ENCODE results near the gene IRF2BP1.

The IRF2BP1 gene

GRCh38 chr19:45885556-45886426 lies at the start of gene IRF2BP1:
TSS of gene IRF2BP1 (minus strand) at chr19:45886141. CDS start at chr19:45885774, 367 bp downstream.
- peak; percentile 92 for DNase-seq

- DNase-seq = no peak
Measured at GRCh38 chr19:45935267-45935666, 49.3 kb upstream of the IRF2BP1 start.

- no peak for DNase-seq
Measured at GRCh38 chr19:45934551-45935230, 48.8 kb upstream of the IRF2BP1 start.

GRCh38 chr19:45933759-45934158 lies 47.8 kb upstream of the IRF2BP1 start:
- DNase-seq = no peak

GRCh38 chr19:45931055-45931454 lies 45.1 kb upstream of the IRF2BP1 start:
- DNase-seq = no peak

GRCh38 chr19:45929247-45929646 lies 43.3 kb upstream of the IRF2BP1 start:
- no peak for DNase-seq

GRCh38 chr19:45927565-45928261 lies 41.8 kb upstream of the IRF2BP1 start:
- DNase-seq = peak; percentile 94

GRCh38 chr19:45924891-45925447 lies 39.0 kb upstream of the IRF2BP1 start:
- DNase-seq = no peak

GRCh38 chr19:45922281-45922680 lies 36.3 kb upstream of the IRF2BP1 start:
- no peak for DNase-seq

GRCh38 chr19:45920458-45920857 lies 34.5 kb upstream of the IRF2BP1 start:
- no peak for DNase-seq

- DNase-seq = no peak
Measured at GRCh38 chr19:45919678-45920077, 33.7 kb upstream of the IRF2BP1 start.

- no peak for DNase-seq
Measured at GRCh38 chr19:45918721-45919120, 32.8 kb upstream of the IRF2BP1 start.

GRCh38 chr19:45917421-45918091 lies 31.6 kb upstream of the IRF2BP1 start:
- DNase-seq = no peak

- no peak for DNase-seq
Measured at GRCh38 chr19:45913874-45914830, 28.2 kb upstream of the IRF2BP1 start, which contains the start of gene NANOS2. TSS of gene NANOS2 (minus strand) at chr19:45914778. CDS start at chr19:45914693, 85 bp downstream.

GRCh38 chr19:45911291-45911690 lies 25.4 kb upstream of the IRF2BP1 start:
- DNase-seq = no peak

GRCh38 chr19:45908956-45909355 lies 23.0 kb upstream of the IRF2BP1 start:
- DNase-seq = no peak

- DNase-seq = no peak
Measured at GRCh38 chr19:45906221-45906620, 20.3 kb upstream of the IRF2BP1 start.

- no peak for DNase-seq
Measured at GRCh38 chr19:45905011-45905410, 19.1 kb upstream of the IRF2BP1 start.

GRCh38 chr19:45902651-45903625 lies 17.0 kb upstream of the IRF2BP1 start:
- peak; percentile 99 for DNase-seq

All from CD4-positive, alpha-beta T cell treated with Interleukin-12 subunit alpha and Interleukin-12 subunit beta, for 1 hour (primary cell).